GM18868 (cell line): ENCODE measurements around the gene TMBIM6.
"Not testable (repeated sequence)": the region's sequence is repeated elsewhere in the genome, so short reads cannot be mapped to it uniquely, and the experiment has no call there.

Source experiments
- ATAC-seq: cut with Tn5 transposase; IDR thresholded peaks from one replicate; pipeline ENCODE4 v1.9.1; 2021; ENCODE audit warnings: mild to moderate bottlenecking, moderate library complexity; ENCODE audit not compliant: unreplicated experiment

Gene TMBIM6

DNA sequence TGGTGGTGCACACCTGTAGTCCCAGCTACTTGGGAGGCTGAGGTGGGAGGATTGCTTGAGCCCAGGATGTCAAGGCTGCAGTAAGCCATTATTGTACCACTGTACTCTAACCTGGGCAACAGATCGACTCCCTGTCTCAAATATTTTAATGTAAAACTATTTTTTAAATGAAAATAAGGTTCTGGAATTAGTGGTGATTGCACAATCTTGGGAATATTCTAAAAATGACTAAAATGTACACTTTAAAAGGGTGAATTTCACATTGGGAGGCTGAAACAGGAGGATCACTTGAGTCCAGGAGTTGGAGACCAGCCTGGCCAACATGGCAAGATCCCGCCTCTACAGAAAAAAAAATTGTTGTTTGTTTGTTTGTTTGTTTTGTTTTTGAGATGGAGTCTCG lies 12.9 kb upstream of the TMBIM6 start:
- no peak for ATAC-seq

DNA sequence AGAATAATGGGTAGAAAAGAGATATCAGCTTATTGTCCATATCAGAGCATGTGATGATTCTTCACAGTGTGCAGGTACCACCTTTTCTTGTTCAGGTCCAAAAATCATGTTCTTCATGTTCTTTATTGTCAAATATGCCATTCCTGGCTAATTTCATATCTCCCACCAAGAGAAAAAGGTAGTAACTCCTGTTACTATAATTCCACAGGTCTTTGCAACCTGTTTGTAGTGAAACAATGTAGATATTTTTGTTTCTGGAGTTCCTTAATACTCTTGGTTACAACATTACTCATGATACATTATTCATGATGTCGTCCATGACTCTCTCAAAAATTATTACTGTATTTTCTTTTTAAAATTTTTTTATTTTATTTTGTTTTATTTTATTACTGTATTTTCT lies 11.3 kb upstream of the TMBIM6 start:
- ATAC-seq = no peak

DNA sequence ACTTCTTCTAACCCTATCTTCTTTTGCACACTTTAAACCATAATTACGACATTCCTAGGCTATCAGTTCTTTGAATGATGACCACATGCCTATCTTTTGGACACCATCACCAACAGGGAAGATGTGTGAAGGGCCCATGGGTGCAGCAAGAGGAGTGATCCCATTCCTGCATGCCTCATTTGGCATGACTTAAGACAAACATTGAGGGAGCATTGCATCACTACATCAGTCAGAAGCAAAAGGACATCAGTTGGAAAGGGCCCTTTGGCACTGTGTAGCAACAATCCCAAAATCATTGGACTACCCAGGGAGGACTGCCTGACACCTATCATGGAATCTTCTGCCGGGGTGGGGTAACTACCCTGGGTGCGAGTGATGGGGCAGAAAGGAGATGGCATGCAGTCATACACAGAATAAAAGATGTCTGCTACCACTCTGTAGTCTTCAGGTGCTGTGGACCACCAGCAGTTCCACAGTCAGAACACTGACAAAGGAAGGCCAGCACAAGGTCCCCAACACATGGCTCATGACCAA lies 10.7 kb upstream of the TMBIM6 start:
- no peak for ATAC-seq

DNA sequence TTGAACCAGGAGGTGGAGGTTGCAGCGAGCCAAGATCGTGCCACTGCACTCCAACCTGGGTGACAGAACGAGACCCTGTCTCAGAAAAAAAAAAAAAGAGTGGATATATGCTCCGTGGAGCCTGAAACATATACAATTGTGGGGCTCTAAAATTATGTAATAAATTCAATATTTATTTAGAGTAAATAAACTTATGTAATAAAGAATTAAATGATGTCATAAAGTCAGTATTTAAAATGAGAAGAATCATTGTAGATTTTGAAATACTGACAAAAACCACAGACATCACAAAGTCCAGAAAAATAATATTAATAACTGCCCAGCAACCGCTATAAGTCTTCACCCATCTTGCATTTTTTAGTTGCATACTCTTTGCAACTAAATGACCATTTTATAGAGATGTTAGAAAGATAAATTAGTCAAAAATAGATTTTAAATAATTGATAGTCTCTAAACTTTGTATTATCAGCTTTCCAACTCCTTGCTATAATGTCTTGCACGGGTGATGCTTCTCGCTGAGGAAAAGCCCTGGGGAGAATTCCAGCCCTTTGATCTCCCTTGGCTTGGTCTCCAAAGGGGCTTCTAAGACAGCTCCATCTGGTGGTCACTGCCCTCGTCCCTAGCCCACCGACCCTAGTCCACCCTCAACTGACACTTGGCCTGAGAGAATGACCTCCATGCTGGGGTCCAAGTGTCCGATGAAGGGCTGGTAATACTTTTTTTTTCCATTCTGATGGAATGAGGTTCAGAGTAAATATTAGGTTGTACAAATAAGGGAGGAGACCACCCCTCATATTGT lies 7.9 kb upstream of the TMBIM6 start:
- ATAC-seq = no peak

DNA sequence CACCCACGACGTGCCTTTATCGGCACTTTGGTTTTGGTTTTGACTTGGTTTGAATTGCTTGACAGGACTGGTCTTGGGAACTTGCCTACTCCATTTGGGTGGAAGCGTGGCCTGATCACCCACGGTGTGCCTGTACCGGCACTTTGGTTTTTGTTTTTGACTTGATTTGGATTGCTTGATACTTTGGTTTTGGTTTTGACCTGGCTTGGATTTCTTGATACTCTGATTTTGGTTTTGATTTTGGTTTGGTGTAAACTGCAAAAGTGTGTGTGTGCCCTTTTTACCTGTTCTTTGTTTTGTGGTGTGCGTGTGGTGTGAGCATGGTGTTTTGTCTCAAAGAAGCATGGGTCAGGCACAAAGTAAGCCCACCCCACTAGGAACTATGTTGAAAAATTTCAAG lies 6.5 kb upstream of the TMBIM6 start:
- ATAC-seq = not testable (repeated sequence)

DNA sequence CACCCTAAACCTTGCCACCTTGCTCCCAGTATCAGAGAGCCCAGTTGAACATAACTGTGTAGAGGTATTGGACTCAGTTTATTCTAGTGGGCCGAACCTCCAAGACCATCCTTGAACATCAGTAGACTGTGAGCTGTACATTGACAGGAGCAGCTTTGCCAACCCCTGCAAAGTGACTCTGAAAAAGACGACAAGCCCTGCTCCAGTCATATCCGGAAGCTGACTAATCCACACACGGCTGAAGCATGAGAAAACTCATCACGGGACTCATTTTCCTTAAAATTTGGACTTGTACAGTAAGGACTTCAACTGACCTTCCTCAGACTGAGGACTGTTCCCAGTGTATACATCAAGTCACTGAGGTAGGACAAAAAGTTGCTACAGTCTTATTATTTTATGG lies 2.6 kb upstream of the TMBIM6 start:
- not testable (repeated sequence) for ATAC-seq

DNA sequence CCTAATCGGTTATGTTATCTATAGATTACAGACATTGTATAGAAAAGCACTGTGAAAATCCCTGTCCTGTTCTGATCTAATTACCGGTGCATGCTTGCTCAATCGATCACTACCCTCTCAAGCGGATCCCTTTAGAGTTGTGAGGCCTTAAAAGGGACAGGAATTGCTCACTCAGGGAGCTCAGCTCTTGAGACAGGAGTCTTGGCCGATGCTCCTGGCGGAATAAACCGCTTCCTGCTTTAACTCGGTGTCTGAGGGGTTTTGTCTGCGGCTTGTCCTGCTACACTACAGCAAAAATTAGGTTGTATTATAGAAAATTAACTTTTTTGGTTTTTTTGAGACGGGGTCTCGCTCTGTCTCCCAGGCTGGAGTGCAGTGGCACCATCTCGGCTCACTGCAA lies 1.1 kb upstream of the TMBIM6 start:
- ATAC-seq = not testable (repeated sequence)

DNA sequence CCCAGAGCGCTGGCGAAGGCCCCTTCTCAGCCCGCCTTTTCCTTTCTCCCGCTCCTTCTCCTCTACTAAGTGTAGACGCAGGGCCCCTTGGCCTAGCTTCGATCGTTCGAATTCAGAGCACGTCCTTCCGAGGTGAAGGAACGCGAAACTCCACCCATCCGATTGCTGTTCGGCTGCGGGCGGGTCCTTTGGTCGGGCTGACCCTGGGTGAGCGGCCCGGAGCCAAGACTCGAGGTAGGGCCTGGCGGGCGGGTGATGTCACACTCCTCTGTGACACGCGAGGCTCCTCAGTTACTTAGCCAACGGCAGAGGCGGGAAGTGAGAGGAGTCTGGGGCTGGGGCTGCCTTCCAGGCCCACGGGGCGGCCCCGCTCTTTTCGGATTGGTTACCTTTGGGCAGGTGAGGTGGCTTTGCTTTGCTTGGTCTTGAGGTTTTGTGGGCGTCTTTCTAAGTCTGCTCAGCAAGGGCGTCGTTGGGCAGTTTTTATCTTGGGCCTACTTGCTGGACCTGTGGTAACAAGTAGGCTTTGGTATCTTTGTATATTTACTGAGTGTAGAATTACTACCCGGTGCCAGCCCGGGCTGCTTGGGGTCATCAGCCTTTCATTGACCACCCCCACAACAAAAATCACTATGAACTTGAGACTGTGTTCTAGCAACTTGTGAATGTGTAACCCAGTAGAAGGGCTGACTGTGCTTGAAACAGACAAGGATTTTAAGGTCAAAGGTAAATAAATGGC lies 694 bp downstream of the TMBIM6 start:
- ATAC-seq = peak; percentile 60

DNA sequence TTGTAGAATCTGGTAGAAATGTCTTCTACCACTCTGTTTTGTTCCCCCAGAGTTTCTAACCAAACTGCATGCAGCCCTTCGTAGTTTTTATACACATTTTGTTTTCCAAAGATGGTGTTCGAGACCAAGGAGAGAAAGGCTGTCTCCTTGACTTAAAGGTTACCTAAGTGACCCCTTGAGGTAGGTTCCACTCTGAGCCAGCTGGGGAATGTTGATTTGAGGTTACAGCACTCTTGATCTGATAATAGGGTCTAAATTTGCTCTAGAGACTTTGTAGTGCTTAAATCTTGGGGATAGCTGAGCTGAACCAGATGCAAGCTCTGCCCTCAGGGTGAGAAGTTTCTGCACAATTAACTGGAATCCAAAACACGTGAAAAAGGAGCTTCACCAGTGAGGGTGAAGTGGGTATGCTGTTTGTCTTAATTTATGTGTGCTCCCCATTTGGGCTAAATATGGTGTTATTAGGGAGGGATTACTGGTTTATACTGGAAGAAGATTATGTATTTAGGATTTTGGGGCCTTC lies 3.1 kb downstream of the TMBIM6 start:
- no peak for ATAC-seq

DNA sequence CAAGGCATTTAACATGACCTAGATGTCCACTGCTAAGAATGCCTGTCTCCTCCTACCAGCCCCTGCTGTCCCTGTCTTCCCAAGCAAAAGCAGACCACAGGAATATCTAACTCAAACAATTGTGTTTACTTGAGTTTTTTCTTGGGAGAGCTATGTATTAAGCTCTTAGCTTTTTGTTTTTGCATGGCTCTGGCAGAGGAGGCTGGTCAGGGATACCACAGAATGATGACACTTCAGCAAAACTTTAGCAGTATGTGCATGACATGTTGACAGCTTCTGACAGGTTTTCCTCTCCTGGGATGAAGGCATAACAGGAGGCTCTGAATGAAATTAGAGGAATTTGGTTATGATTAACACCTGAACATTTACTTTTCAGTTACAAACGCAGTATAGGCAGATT lies 6.9 kb downstream of the TMBIM6 start:
- no peak for ATAC-seq

DNA sequence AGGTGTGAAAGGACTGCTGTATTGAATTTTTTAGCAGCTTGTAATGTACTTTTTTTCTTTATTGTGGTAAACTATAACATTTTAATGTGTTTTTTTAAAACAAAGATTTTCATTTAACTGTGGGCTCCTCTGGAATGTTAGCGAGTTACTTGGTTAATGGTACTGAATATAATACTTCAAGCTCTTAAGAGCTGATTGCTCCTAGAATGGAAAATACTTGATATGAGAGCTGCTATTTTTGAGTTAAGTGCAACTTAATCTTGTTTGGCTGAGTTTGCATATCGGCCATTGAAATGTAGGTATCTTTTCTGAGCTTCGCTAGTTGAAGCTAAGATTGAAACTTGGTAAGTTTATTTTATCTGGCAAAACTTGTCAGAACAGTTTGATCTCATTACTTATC lies 7.4 kb downstream of the TMBIM6 start:
- no peak for ATAC-seq

DNA sequence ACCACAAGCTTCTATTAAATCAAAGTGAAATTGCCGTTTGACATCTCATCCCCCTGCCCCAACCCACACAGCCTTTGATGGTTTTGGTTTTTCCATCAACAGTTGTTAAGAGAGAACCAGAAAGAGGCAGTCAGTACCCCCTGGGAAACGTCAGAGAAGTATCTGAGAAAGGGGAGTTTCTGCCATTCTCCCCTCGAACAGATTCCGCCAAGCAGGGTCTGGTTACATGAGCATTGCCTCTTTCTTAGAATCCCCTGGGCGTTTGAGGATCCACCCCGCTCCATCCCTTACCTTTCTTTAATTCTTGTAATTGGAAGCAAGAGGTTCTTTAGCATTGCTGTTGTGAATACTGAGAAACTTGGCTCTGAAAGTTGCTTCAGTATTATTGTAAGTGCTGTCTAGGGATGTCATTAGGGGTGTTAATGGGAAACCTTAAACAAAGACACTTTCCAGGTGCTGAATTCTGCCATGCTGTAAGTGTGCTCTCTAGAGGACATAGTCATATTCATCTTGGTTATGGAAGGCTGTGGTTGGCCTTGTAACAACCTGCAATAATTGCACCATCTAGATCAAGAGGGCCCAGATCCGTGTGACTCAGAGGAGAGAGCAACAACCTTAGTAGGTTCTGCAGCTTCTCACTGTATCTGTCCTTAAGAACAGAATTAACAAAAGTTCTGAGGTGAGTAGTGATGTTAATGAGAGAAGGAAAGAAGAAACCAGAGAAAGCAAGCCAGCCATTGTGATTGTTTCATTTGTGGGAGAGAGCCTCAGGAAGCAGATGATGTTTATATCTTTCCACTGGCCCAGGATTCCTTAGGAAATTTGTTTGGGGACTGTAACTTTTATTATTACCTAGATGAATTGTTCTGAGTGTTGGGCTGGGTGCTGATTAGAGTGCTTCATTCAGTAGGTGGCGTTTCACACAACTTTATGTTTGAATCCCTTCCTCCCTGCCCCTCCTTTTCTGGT lies 9.0 kb downstream of the TMBIM6 start:
- ATAC-seq = peak; percentile 68

DNA sequence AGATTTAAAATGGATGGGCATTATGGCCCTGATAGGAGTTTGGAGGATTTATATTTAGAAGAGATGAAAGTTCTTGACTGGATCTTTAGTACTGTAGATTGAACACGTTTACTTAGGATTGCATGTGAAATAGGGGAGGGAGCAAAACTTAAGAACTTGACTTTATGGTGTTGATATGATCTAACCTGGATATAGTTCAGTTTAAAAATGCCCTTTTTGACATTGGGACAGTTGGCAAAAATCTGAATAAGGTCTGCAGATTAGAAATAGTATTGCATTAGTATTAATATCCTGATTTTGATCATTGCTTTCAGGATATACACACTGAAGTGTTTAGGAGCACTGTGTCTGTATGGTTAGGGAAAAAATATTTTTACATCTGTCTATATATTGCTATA lies 9.6 kb downstream of the TMBIM6 start:
- ATAC-seq = no peak

DNA sequence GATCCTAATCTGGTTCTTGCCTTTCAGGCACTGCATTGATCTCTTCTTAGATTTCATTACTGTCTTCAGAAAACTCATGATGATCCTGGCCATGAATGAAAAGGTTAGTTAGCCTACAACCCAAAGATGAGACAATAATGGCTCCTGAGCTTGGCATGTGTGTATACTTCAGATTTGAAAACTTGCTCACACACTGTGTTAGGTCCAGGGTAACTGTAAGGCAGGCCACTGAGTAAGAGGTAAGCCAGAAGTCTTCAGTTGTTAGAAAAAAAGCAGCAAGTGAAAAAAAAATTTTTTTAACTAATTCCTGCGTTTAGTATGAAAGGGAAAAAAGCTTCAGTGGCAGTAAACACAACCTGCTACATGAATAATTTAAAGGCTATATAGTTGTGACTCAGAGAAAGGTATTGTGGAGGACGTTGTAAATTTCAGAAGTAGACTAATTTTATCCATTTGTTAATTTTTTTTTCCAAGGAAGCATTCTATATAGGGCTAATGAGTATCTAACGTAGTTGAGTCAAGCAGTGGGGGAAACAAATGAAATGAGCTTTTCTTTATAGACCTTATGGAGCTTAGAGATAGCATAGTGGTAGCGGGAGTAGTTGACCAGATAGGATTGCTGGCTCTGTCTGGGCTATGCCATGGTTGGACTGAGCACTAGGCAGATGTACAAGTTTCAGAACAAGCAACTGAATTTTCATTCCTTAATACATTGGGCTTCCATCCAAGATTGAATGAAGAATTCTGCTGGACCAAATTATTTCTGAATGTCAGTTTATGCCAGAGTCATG lies 20.5 kb downstream of the TMBIM6 start:
- no peak for ATAC-seq

DNA sequence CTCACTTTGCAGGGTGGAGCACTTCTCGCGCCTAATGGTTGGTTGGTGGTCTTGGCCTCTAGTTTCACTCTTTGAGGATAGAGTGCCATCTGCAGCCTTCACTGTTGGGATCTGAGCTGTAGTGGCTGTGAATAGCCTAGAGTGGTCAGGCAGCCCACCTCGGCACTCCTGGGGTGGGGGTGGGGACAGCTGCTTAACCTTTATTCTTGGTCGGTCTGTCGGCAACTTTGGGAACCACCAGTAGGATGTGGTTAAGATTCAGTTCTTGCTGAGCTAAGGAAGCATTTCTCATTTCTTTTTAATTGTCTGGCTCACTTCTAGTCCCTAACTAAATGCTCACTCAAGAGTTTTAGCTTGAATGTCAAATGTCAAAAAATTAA lies 21.1 kb downstream of the TMBIM6 start:
- no peak for ATAC-seq

DNA sequence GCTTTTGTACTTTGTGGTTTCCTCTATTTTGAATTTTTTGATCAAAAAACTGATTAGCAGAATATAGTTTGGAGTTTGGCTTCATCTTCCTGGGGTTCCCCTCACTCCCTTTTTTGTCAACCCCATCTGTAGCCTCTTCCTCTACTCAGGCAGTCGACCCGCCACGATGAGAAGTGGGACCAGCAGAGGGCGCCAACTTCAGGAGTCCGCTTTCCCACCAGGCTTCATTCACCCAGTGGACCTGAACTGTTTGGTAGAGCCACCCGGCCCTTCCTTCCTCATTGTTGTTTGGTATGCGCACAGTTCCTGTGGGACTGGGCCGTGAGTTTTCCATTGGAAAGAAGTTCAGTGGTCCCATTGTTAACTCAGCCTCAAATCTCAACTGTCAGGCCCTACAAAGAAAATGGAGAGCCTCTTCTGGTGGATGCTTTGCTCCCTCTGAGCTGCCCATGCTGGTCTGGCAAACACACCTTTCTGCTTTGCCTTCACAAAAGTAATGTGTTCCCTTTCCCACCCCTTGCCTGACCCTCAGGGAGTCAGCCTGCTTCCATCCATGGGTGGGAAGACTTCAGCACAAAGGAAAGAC lies 21.7 kb downstream of the TMBIM6 start:
- no peak for ATAC-seq

DNA sequence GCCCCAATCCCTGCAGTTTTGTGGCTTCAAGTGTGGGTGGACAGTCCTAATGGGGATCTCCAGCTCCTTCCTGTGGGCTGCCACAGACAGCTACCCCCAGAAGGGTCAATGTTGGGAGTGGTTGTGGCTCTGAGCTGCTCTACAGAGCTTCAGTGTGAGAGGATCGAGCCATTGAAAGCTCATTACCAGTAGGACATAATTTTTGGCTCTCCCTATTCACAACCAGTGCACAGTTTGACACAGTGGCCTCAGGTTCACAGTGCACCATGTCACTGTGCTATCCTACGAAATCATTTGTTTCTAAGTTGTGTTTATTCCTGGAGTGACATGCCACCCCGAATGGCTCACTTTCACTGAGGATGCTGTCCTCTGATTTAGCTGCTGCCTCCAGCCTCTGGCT lies 22.8 kb downstream of the TMBIM6 start:
- no peak for ATAC-seq

DNA sequence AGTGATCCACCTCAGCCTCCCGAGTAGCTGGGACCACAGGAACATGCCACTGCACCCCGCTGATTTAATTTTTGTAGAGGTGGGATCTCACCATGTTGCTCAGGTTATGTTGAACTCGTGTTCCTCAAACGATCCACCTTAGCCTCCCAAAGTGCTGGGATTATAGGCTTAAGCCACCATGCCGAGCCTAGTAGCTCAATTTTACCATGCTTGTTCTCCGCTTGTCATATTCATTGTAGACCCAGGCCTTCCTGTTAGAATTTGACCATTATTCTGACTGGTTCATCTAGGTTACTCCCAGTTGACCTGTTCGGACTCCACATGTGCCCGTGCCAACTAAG lies 24.7 kb downstream of the TMBIM6 start:
- no peak for ATAC-seq

DNA sequence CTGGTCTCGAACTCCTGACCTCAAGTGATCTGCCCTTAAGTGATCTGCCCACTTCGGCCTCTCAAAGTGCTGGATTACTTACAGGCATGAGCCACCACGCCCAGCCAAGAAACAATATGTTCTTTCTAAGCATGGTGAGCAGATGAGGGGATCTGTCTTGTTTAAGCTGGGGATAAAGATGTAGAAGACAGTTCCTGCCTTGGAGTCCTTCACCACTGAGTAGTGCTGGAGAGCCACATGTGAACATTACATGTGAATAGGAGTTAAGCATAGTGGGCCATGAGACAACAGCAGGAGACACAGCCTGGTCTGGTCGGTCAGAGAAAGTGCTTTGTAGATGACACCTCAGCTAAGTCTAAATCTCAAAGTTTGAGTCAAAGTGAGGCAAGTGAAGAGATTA lies 26.0 kb downstream of the TMBIM6 start:
- ATAC-seq = no peak

DNA sequence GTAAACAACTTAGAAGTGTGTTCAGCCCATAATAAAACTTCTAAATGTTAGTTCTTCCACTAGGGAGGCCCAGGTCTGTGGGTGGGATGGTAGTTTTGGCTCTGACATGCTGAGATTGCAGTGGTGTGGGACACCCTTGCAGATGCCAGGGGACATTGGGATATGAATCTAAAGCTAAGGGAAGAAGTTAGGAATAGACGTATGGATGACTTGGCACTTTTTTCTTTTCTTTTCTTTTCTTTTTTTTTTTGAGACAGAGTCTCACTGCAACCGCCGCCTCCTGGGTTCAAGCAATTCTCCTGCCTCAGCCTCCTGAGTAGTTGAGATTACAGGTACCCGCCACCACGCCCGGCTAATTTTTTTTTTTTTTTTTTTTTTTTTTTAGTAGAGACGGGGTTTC lies 31.7 kb downstream of the TMBIM6 start:
- ATAC-seq = not testable (repeated sequence)
